Karpas-422 (cell line): Measurements from ENCODE around the gene TLE1. TPM values are rescaled to one million over a fixed set of nuclear protein-coding genes. Genes with fewer than 3 reads are reported as not detected.
A peak's percentile ranks its signal among the peaks of the same experiment; 100 is the strongest.

Source experiments
- DNase-seq: peaks from one replicate; pipeline ENCODE4 v3.0.0-alpha.2; 2015
- H2AFZ ChIP-seq: fragments of 200-600 bp; sonication (generic); 2 replicates; pipeline ENCODE4 v1.6.1; 2014; ENCODE audit warnings: antibody characterized with exemption, low read length, mixed read lengths
- H3K27ac ChIP-seq: fragments of 200-600 bp; sonication (generic); 2 replicates; pipeline ENCODE4 v1.5.1; 2014; ENCODE audit warnings: mild to moderate bottlenecking, low read length, moderate library complexity
- H3K27me3 ChIP-seq: fragments of 200-600 bp; sonication (generic); 2 replicates; pipeline ENCODE4 v1.6.1; 2014; ENCODE audit warnings: low read length, mixed read lengths
- H3K36me3 ChIP-seq: fragments of 200-600 bp; sonication (generic); 2 replicates; pipeline ENCODE4 v1.6.1; 2014; ENCODE audit warnings: low read length, mixed read lengths; ENCODE audit not compliant: insufficient read depth
- H3K4me1 ChIP-seq: fragments of 200-600 bp; sonication (generic); 2 replicates; pipeline ENCODE4 v1.6.1; 2014; ENCODE audit warnings: mild to moderate bottlenecking, low read length, mixed read lengths
- H3K4me2 ChIP-seq: fragments of 200-600 bp; sonication (generic); 2 replicates; pipeline ENCODE4 v1.6.1; 2014; ENCODE audit warnings: low read length, low read depth, mild to moderate bottlenecking; ENCODE audit not compliant: poor library complexity, severe bottlenecking
- H3K4me3 ChIP-seq: fragments of 200-600 bp; sonication (generic); 2 replicates; pipeline ENCODE4 v1.5.1; 2014; ENCODE audit warnings: mild to moderate bottlenecking, antibody characterized with exemption, low read length, mixed read lengths
- H3K79me2 ChIP-seq: fragments of 200-600 bp; sonication (generic); 2 replicates; pipeline ENCODE4 v1.6.1; 2014; ENCODE audit warnings: mild to moderate bottlenecking, low read length, mixed read lengths
- H3K9ac ChIP-seq: fragments of 200-600 bp; sonication (generic); 2 replicates; pipeline ENCODE4 v1.6.0; 2014; ENCODE audit warnings: low read length
- H3K9me2 ChIP-seq: fragments of 200-600 bp; sonication (generic), shearing (Covaris generic); replicated peaks from 2 replicates; pipeline ENCODE4 v1.6.0; 2014; ENCODE audit warnings: mild to moderate bottlenecking, low read length, moderate library complexity; ENCODE audit not compliant: insufficient read depth
- H3K9me3 ChIP-seq: fragments of 300-700, 200-600 bp; sonication (generic); 2 replicates; pipeline ENCODE4 v1.6.1; 2014; ENCODE audit warnings: low read length, mixed read lengths
- H4K20me1 ChIP-seq: fragments of 200-600 bp; sonication (generic); 2 replicates; pipeline ENCODE4 v1.6.1; 2014; ENCODE audit warnings: mild to moderate bottlenecking, antibody characterized with exemption, low read length, low read depth; ENCODE audit not compliant: insufficient read depth
- total RNA-seq: library from RNA; depleted of rRNA; stranded (reverse); fragments of >200 nt; shearing (Covaris generic); gene quantifications from 2 replicates; pipeline ENCODE4 v1.2.3, GENCODE V29; 2014; ENCODE audit warnings: low replicate concordance

The TLE1 gene
- total RNA-seq, 1 experiment from 2014 or later: not detected

DNA sequence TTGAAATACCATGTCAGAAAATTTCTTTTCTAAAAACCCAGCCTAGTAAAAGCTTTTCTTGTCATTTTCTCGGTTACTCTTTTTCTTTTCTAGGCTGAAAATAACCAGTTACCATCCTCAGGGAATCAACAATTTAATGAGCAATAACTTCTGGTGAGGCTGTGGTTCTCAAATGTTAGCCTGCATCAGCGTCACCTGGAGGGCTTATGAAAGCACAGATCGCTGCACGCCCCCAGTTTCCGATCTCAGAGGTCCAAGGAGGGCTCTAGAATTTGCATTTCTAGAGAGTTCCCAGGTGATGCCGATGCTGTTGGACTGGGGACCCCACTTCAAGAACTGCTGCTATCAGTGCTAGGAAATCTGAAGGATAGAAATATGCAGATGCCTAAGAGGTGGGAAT lies 28.9 kb upstream of the TLE1 start:
- Histone ChIP-seq H3K9me2 (no peaks in the 10 kb centered on the region), H3K79me2 (no peaks in the 10 kb centered on the region), H2AFZ (no peak overlapping the region), H3K27me3 (no peaks in the 10 kb centered on the region), H3K4me3 (no peak overlapping the region), H3K27ac (no peak overlapping the region), H3K36me3 (no peaks in the 10 kb centered on the region), H3K9ac (no peak overlapping the region), H3K4me1 (no peaks in the 10 kb centered on the region), H3K4me2 (no peak overlapping the region), H3K9me3 (no peaks in the 10 kb centered on the region), H4K20me1 (no peaks in the 10 kb centered on the region)
- no peak for DNase-seq

DNA sequence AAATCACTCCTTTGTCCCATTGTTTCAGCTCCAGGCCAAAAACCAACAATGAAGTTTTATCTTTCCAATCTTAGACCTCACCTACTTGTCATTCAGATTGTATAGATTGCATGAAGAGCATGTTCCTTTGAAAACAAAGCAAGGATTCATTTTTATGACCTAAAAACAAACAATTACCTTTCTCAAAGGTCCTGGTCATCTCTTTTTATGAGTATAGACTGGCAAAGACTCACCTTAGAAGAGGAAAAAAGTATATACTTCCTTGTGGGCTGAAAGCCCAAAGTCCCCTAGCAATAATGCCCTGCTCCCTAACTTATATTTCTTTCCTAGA lies 28.4 kb upstream of the TLE1 start:
- Histone ChIP-seq H3K4me2 (no peak overlapping the region), H4K20me1 (no peaks in the 10 kb centered on the region)

DNA sequence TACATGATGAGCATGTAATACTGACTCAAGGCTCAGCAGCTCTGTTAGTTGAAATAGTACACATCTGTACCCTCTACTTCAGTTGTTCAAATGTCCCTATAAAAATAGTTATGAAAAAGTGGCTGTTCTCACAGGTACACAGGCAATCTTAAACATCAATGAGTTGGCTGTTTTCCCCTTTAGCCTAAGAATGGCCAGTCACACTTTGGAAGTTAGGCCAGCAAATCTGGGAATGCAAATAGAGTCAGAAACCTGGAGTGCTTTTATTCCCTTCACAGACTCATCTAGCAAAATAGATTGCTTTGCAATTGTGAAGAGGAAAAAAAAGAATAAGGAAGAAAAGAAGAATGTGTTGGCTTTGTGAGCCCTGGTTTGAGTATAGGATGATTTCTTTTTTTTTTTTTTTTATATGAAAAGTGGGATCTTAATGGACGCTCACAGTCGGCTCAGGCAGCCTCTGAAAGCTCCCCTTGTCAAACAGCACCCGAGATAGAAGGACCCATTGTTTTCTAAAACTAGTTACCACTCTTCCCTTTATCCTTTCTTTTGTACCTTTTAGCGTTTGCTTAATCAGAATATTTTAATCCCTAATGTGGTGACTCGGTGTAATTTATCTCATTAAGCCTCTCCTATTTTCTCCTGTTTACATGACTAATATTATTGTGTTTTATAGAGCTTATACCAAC lies 27.9 kb upstream of the TLE1 start:
- Histone ChIP-seq H3K27me3 (no peaks in the 10 kb centered on the region), H3K4me2 (no peak overlapping the region), H2AFZ (no peak overlapping the region), H4K20me1 (no peaks in the 10 kb centered on the region), H3K36me3 (no peaks in the 10 kb centered on the region), H3K27ac (no peak overlapping the region), H3K79me2 (no peaks in the 10 kb centered on the region), H3K4me1 (no peaks in the 10 kb centered on the region), H3K9ac (no peak overlapping the region), H3K4me3 (no peak overlapping the region), H3K9me2 (no peaks in the 10 kb centered on the region), H3K9me3 (peaks cover 4% of the 10 kb centered on the region; the same call in 1 of the 2 replicates)
- no peak for DNase-seq

More for the DNA sequence above, 28.4 kb upstream of the TLE1 start:
- H3K4me1 ChIP-seq: no peaks in the 10 kb centered on the region
- no peak overlapping the region for H3K9ac ChIP-seq
- peaks cover 3% of the 10 kb centered on the region; the same call in 1 of the 2 replicates for H3K9me3 ChIP-seq
- no peak for DNase-seq
- H3K4me3 ChIP-seq: no peak overlapping the region
- no peaks in the 10 kb centered on the region for H3K36me3 ChIP-seq
- no peaks in the 10 kb centered on the region for H3K27me3 ChIP-seq
- no peaks in the 10 kb centered on the region for H3K79me2 ChIP-seq
- H2AFZ ChIP-seq: no peak overlapping the region
- H3K9me2 ChIP-seq: no peaks in the 10 kb centered on the region
- H3K27ac ChIP-seq: no peak overlapping the region

DNA sequence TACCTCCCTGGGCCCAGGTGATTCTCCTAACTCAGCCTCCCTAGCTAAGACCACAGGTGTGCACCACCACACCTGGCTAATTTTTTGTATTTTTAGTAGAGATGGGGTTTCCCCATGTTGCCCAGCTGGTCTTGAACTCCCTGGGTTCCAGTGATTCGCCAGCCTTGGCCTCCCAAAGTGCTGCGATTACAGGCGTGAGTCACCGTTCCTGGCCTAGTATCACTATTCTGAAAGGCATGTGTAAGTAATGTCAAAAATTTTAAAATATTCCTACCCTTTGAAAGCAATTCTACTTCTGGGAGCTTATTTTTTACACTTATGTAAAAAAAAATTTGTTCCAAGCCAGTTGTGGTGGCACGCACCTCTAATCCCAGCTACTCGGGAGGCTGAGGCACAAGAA lies 27.1 kb upstream of the TLE1 start:
- H3K9me2 ChIP-seq: no peaks in the 10 kb centered on the region
- H3K9me3 ChIP-seq: peaks cover 4% of the 10 kb centered on the region; the same call in 1 of the 2 replicates
- H3K4me2 ChIP-seq: no peak overlapping the region
- no peaks in the 10 kb centered on the region for H3K27me3 ChIP-seq
- H3K9ac ChIP-seq: no peak overlapping the region
- no peak overlapping the region for H2AFZ ChIP-seq
- no peaks in the 10 kb centered on the region for H3K4me1 ChIP-seq
- no peak overlapping the region for H3K4me3 ChIP-seq
- H3K79me2 ChIP-seq: no peaks in the 10 kb centered on the region
- no peaks in the 10 kb centered on the region for H4K20me1 ChIP-seq
- no peak overlapping the region for H3K27ac ChIP-seq
- DNase-seq: no peak
- H3K36me3 ChIP-seq: no peaks in the 10 kb centered on the region

DNA sequence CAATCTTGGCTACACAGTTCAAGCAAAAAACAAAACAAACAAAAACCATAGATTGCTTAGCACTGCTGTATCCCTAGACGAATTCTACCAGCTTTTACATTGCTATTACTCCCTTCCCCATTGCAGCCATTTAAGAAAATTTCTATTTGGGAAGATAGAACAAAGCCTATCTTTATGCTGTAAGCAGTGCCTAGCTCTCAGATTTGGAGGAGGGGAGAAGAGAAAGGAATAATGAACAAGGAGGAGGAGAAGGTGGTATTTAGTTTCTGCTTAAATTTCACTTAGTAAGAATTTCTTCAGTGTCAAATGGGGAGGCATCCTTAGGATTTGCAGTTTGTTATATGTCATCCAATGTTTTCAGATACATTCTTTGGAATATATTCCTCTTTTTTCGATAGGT lies 16.2 kb upstream of the TLE1 start:
- Histone ChIP-seq H3K27me3 (no peaks in the 10 kb centered on the region), H3K4me1 (no peaks in the 10 kb centered on the region), H3K4me2 (no peak overlapping the region), H3K9ac (no peak overlapping the region), H2AFZ (no peak overlapping the region), H3K4me3 (no peak overlapping the region), H3K36me3 (no peaks in the 10 kb centered on the region), H3K27ac (no peak overlapping the region), H3K79me2 (no peaks in the 10 kb centered on the region), H4K20me1 (no peaks in the 10 kb centered on the region), H3K9me2 (no peaks in the 10 kb centered on the region), H3K9me3 (no peaks in the 10 kb centered on the region)
- no peak for DNase-seq

DNA sequence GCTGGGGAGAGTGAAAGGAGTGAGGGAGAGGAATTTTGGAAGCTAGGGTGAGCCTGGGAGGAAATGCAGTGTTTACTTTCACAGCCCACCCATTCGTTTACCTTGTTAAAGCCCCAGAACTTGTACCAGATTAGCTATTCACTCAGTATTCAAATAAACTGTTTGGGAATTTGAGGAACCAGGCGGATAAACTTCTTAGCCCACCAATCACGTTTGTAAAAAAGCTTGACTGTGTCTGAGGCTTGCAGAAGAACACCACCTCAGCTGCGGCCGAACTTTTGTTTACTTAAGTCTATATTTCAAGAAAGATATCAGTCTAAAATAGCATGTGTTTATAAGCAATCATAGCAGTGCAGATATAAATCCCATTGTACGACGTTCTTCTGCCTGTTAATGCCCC lies 5.2 kb upstream of the TLE1 start:
- Histone ChIP-seq H3K79me2 (no peaks in the 10 kb centered on the region), H3K27me3 (no peaks in the 10 kb centered on the region), H3K27ac (no peak overlapping the region), H3K9me3 (0 out of 2 replicates have a peak, but pooled peaks cover 3% of the 10 kb centered on the region), H2AFZ (no peak overlapping the region), H3K4me2 (no peak overlapping the region), H3K36me3 (no peaks in the 10 kb centered on the region), H4K20me1 (no peaks in the 10 kb centered on the region), H3K4me3 (no peak overlapping the region), H3K9me2 (no peaks in the 10 kb centered on the region), H3K9ac (no peak overlapping the region), H3K4me1 (no peaks in the 10 kb centered on the region)
- DNase-seq: no peak

DNA sequence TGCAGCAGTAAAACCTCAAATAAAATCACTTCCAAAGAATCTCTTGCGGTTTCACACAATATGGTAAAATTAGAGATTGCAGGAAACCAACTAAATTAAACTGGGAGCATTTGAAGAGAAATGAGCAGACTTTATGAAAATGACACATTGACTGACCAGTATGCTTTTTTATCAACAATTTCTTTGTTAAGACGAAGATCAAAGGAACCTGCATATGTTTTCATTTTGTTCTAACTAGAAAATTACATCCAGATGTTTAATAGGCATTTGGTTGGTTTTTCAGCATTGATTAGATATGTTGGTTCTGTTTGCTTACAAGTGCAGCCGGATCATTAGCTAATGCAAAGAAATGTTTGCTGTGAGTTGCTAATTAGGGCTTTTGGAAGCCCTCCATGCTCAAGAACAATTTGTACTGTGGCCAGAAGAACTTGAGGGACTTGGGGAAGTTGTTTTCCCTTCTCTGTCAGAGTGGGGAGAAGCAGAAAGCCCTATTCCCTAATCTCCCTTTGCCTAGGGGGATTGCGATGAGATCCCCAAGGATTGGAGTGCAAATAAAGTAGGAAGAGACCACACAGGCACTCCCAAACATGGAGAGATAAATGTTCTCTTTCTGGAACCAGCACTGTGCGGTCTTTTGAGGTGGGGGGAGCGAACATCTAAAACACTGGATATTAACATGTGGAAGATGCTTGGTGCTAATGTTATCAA lies 4.5 kb upstream of the TLE1 start:
- Histone ChIP-seq H3K9ac (no peak overlapping the region), H4K20me1 (no peaks in the 10 kb centered on the region)

DNA sequence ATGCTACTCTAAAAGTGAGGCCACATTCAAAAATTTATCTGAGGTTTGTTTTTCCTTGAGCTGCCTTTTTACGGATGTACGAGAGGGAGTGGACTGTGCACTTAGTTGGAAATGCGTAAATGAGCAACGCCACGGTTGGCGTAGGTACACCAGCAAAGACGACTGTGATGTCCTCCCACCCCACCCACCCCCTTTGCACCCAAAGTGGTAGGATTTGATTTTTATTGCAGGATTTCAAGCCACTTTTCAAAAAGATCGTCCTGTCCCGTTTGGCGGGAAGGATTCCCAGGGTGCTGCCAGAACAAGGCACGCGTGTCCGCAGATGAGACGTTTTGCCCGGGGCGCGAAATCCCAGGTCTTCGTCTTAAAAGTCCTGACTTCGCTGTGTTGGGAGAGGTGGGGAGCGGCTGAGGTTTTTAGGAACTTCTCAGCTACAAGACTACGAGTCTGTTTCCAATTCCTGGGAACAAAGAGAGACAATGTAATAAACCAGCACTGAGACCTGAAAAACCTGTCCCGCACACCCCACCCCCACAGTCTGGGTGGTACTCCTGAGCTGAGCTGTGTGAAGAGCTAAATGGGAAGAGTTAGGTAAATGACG lies 1.0 kb upstream of the TLE1 start:
- Histone ChIP-seq H4K20me1 (no peaks in the 10 kb centered on the region), H3K4me3 (no peak overlapping the region), H3K27ac (no peak overlapping the region), H3K9ac (no peak overlapping the region), H3K27me3 (no peaks in the 10 kb centered on the region), H3K9me2 (no peaks in the 10 kb centered on the region), H3K36me3 (no peaks in the 10 kb centered on the region), H3K79me2 (no peaks in the 10 kb centered on the region), H3K4me2 (peak overlapping the region; percentile 53), H3K4me1 (no peaks in the 10 kb centered on the region), H2AFZ (no peak overlapping the region), H3K9me3 (no peaks in the 10 kb centered on the region)
- no peak for DNase-seq

More for the DNA sequence above, 4.5 kb upstream of the TLE1 start:
- H3K4me3 ChIP-seq: no peak overlapping the region
- no peaks in the 10 kb centered on the region for H3K27me3 ChIP-seq
- H3K9me2 ChIP-seq: no peaks in the 10 kb centered on the region
- H3K27ac ChIP-seq: no peak overlapping the region
- no peak for DNase-seq
- no peaks in the 10 kb centered on the region for H3K36me3 ChIP-seq
- H3K4me1 ChIP-seq: no peaks in the 10 kb centered on the region
- no peak overlapping the region for H3K4me2 ChIP-seq
- H3K9me3 ChIP-seq: 0 out of 2 replicates have a peak, but pooled peaks cover 3% of the 10 kb centered on the region
- no peak overlapping the region for H2AFZ ChIP-seq
- no peaks in the 10 kb centered on the region for H3K79me2 ChIP-seq
